Astrocyte of the cerebellum (primary cell): Measurements from ENCODE around the gene SNX33.

Experiments used
- DNase-seq: peaks from one replicate; pipeline ENCODE4 v3.0.0-alpha.2; 2011; ENCODE audit warnings: low read depth
- H3K4me3 ChIP-seq: 2 replicates; pipeline ENCODE4 v1.5.1; 2011; ENCODE audit warnings: mild to moderate bottlenecking, low read depth, low read length, moderate library complexity
- CTCF ChIP-seq: IDR thresholded peaks from 2 replicates; pipeline ENCODE4 v1.5.1; 2012; ENCODE audit warnings: low read length, low read depth, moderate library complexity, mild to moderate bottlenecking; ENCODE audit errors: missing control alignments
- in situ Hi-C: cut with HindIII; loops from 2 replicates; pipeline ENCODE4 v1.10.0; 2017; ENCODE audit warnings: low sequenced_read_pairs

Gene SNX33

GRCh38 chr15:75647370-75648155 lies at the start of gene SNX33:
SNX33 (plus strand) TSS chr15:75647912; CDS start chr15:75649103, 1,191 bp downstream.
- H3K4me3 ChIP-seq, result peak within 1 kb of the TSS; percentile 87
- in situ Hi-C loops, result loop anchor here (25.0 kb wide), 2 partner anchors 165 to 185 kb away; partner anchors contain the start of gene SIN3A
- DNase-seq, result peak; percentile 63
- TF ChIP-seq CTCF, result peak; percentile 60

GRCh38 chr15:75598361-75598760 lies 49.4 kb upstream of the SNX33 start:
- TF ChIP-seq CTCF, result no peak
- in situ Hi-C loops, result no loop called here
- DNase-seq, result no peak
- no peak overlapping the region for H3K4me3 ChIP-seq

DNA sequence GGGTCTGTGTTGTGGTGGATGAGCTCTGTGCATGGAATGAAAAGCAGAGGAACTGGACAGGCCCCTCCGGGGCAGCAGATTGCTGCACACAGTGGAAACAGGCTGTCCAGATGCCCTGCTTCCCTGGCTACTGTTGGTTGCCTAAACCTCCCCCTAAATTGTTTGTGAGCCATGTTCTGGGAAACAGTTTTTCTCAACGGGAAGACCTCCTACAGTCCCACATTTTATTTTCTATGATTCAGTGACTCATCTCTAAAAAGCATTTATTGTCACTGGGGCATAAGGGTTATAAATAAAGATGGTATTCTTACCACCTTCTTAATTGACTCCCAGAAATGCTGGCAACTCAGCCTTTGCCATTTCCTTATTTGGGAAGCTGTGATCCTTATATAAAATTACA lies 48.3 kb upstream of the SNX33 start:
- no peak overlapping the region for H3K4me3 ChIP-seq
- in situ Hi-C loops, result no loop called here
- DNase-seq, result no peak
- TF ChIP-seq CTCF, result no peak

DNA sequence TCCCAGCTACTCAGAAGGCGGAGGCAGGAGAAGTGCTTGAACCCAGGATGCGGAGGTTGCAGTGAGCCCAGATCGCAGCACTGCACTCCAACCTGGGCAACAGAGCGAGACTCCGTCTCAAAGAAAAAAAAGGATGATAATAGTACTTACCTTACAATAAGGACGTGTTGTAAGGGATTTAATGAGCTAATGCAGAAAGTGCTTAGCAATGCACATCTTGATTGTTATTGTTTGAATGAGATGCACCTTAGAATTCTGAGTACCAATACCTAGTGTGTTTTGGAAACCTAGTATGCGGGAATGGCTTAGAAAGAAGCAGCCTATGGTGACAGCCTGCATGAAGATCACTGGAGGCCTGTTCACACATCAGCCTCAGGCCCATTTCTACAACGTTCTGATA lies 41.7 kb upstream of the SNX33 start:
- no peak overlapping the region for H3K4me3 ChIP-seq
- in situ Hi-C loops, result no loop called here
- DNase-seq, result no peak
- no peak for TF ChIP-seq CTCF

- TF ChIP-seq CTCF, result no peak
- no peak overlapping the region for H3K4me3 ChIP-seq
- in situ Hi-C loops, result no loop called here
- peak; percentile 50 for DNase-seq
These were observed 40.7 kb upstream of the SNX33 start for GRCh38 chr15:75606711-75607699.

GRCh38 chr15:75616766-75617165 lies 30.9 kb upstream of the SNX33 start:
- no peak for DNase-seq
- in situ Hi-C loops, result no loop called here
- H3K4me3 ChIP-seq, result no peak overlapping the region
- no peak for TF ChIP-seq CTCF
